ENCODE measurements around the gene IMP4.

GRCh38 chr2:130378898-130379214 lies 36.2 kb downstream of the IMP4 start:
- TF ChIP-seq, protein P1, sequence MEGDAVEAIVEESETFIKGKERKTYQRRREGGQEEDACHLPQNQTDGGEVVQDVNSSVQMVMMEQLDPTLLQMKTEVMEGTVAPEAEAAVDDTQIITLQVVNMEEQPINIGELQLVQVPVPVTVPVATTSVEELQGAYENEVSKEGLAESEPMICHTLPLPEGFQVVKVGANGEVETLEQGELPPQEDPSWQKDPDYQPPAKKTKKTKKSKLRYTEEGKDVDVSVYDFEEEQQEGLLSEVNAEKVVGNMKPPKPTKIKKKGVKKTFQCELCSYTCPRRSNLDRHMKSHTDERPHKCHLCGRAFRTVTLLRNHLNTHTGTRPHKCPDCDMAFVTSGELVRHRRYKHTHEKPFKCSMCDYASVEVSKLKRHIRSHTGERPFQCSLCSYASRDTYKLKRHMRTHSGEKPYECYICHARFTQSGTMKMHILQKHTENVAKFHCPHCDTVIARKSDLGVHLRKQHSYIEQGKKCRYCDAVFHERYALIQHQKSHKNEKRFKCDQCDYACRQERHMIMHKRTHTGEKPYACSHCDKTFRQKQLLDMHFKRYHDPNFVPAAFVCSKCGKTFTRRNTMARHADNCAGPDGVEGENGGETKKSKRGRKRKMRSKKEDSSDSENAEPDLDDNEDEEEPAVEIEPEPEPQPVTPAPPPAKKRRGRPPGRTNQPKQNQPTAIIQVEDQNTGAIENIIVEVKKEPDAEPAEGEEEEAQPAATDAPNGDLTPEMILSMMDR (IDR thresholded peaks at IDR 0.05; ENCODE audit: low read depth, low read length, poor library complexity, severe bottlenecking): no peak
- no peak for TF ChIP-seq EZH2phosphoT487 (IDR thresholded peaks at IDR 0.05; ENCODE audit: borderline replicate concordance, low read length)
